Testis (tissue), 2 donors: ENCODE measurements around the gene POLD2.

Experiments used
- POLR2A ChIP-seq: fragments of 450-650 bp; IDR thresholded peaks from one replicate; pipeline ENCODE4 v1.6.1; 2017; ENCODE audit warnings: antibody characterized with exemption, mild to moderate bottlenecking, moderate library complexity
- TF ChIP-seq, protein P1 (sequence below), 3 experiments: fragments of 450-650 bp in 2 of 3; fragments of 200-600 bp in 1 of 3; sonication (generic) in 1 of 3; IDR thresholded peaks; one replicate each; pipeline ENCODE4 v1.5.1; 2016 to 2019; ENCODE audit warnings: antibody characterized with exemption in 3 of 3, mild to moderate bottlenecking in 2 of 3, moderate library complexity in 1 of 3

DNA sequence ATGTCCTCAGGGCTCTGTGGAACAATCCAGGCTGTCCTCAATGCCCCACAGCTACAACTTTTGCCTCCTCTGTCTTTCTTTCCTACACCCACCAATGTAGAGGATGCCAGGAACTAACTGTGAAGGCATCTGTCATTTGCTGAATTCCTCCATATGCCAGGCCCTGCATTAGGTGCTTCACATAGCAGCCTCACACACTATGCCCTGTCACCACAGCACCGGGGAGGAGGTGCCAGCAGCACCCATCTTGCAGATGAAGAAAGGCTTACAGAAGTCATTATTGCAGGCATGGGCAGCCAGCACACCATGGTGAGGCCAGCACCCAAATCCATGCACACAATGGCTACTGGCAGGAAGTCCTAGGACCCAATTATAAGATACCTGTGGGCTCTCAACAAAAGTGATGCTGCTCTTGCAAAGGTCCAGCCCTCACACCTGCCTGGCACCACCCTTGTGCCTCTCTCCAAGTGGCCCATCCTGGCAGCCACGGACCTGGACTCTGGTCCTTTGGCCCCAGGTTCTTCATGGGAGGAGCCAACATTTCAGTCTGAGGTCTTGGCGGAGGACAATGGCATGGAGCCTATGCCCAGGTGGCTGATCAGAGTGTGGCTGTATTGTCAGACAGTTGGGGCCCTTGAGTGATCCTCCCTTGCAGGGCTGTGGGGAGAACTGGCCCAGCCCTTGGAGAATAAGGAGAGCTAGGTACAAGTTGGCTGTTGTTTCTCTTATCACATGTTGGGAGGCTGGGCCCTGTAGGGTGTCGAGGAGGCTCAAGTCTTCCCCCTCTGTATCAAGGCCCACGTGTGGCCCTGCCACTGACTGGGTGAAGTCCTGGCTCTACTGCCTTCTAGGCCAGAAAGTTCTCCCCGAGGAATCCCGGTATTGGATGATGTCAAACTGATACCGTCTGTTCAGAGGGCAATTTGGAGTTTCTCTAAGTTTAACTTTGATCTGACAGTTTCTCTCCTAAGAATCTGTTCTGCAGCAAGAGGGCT, 32.1 kb upstream of the POLD2 start:
- TF ChIP-seq, protein P1, sequence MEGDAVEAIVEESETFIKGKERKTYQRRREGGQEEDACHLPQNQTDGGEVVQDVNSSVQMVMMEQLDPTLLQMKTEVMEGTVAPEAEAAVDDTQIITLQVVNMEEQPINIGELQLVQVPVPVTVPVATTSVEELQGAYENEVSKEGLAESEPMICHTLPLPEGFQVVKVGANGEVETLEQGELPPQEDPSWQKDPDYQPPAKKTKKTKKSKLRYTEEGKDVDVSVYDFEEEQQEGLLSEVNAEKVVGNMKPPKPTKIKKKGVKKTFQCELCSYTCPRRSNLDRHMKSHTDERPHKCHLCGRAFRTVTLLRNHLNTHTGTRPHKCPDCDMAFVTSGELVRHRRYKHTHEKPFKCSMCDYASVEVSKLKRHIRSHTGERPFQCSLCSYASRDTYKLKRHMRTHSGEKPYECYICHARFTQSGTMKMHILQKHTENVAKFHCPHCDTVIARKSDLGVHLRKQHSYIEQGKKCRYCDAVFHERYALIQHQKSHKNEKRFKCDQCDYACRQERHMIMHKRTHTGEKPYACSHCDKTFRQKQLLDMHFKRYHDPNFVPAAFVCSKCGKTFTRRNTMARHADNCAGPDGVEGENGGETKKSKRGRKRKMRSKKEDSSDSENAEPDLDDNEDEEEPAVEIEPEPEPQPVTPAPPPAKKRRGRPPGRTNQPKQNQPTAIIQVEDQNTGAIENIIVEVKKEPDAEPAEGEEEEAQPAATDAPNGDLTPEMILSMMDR (IDR thresholded peaks at IDR 0.05), result no peak
- no peak for TF ChIP-seq POLR2A
